CD14-positive monocyte (primary cell): ENCODE measurements around the gene CNTN2. TPM values are rescaled to one million over a fixed set of nuclear protein-coding genes. Genes with fewer than 3 reads are reported as not detected.

Experiments used
- DNase-seq, 3 donors: peaks; one replicate each; pipeline ENCODE4 v3.0.0-alpha.2; 2011 to 2022
- H2AFZ ChIP-seq: 2 replicates; pipeline ENCODE4 v1.6.0; 2012; ENCODE audit warnings: mild to moderate bottlenecking, low read depth, low read length, inconsistent platforms; ENCODE audit not compliant: insufficient read depth, poor library complexity, severe bottlenecking
- H3K27ac ChIP-seq, 2 donors: 1 replicate in 1 of 2; 2 replicates in 1 of 2; pipeline ENCODE4 v1.5.1; 2012 to 2013; ENCODE audit warnings: low read length in 2 of 2, control low read depth in 1 of 2, inconsistent platforms in 1 of 2, low read depth in 1 of 2, mild to moderate bottlenecking in 1 of 2
- H3K27me3 ChIP-seq, 2 donors: one replicate each; pipeline versions ENCODE4 v1.6.0 to v1.6.1; 2011 to 2013; ENCODE audit warnings: low read length in 2 of 2; ENCODE audit not compliant: control insufficient read depth in 2 of 2, insufficient read depth in 2 of 2
- H3K36me3 ChIP-seq, 2 donors: replicated peaks in 1 of 2; 1 replicate in 1 of 2; 2 replicates in 1 of 2; pipeline versions ENCODE4 v1.5.1 to v1.6.1; 2012 to 2013; ENCODE audit warnings: low read length in 2 of 2, control low read depth in 1 of 2, inconsistent platforms in 1 of 2, mild to moderate bottlenecking in 1 of 2; ENCODE audit not compliant: insufficient read depth in 2 of 2, control insufficient read depth in 1 of 2
- H3K4me1 ChIP-seq, 2 donors: 1 replicate in 1 of 2; 2 replicates in 1 of 2; pipeline versions ENCODE4 v1.5.1 to v1.6.1; 2012 to 2013; ENCODE audit warnings: low read length in 2 of 2, control low read depth in 1 of 2, inconsistent platforms in 1 of 2, mild to moderate bottlenecking in 1 of 2, moderate library complexity in 1 of 2; ENCODE audit not compliant: insufficient read depth in 2 of 2, control insufficient read depth in 1 of 2
- H3K4me2 ChIP-seq: replicated peaks from 2 replicates; pipeline ENCODE3; 2012; ENCODE audit warnings: low read length, moderate library complexity, mild to moderate bottlenecking; ENCODE audit not compliant: poor library complexity, severe bottlenecking; ENCODE audit errors: extremely low read depth
- H3K4me3 ChIP-seq, 3 experiments: fragments of 200-600 bp in 1 of 3; sonication (generic) in 1 of 3; replicated peaks in 1 of 3; 1 replicate in 2 of 3; 2 replicates in 1 of 3; pipeline ENCODE4 v1.5.1; 2011 to 2013; ENCODE audit warnings: low read length in 3 of 3, mild to moderate bottlenecking in 3 of 3, control low read depth in 2 of 3, low read depth in 2 of 3, inconsistent platforms in 1 of 3, moderate library complexity in 1 of 3
- H3K79me2 ChIP-seq: 2 replicates; pipeline ENCODE4 v1.6.0; 2012; ENCODE audit warnings: mild to moderate bottlenecking, control low read depth, inconsistent platforms, low read length, moderate library complexity; ENCODE audit not compliant: insufficient read depth
- H3K9ac ChIP-seq: 2 replicates; pipeline ENCODE4 v1.6.0; 2017; ENCODE audit warnings: low read length, mild to moderate bottlenecking; ENCODE audit not compliant: insufficient read depth, poor library complexity, severe bottlenecking
- H3K9me3 ChIP-seq, 2 donors: replicated peaks in 1 of 2; 1 replicate in 1 of 2; 2 replicates in 1 of 2; pipeline versions ENCODE4 v1.5.1 to v1.6.1; 2012 to 2013; ENCODE audit warnings: low read length in 2 of 2, control low read depth in 1 of 2; ENCODE audit not compliant: control insufficient read depth in 1 of 2, insufficient read depth in 1 of 2
- H4K20me1 ChIP-seq: 2 replicates; pipeline ENCODE4 v1.6.0; 2012; ENCODE audit warnings: mild to moderate bottlenecking, low read length, control low read depth, moderate library complexity; ENCODE audit not compliant: insufficient read depth
- H3K27ac Mint-ChIP-seq, 7 donors: one replicate each; pipeline ENCODE4 v1.8.0; 2020; ENCODE audit warnings: mild to moderate bottlenecking in 7 of 7, mixed read lengths in 7 of 7, moderate library complexity in 6 of 7, inconsistent platforms in 2 of 7
- H3K27me3 Mint-ChIP-seq, 3 donors: one replicate each; pipeline ENCODE4 v1.8.0; 2021 to 2022; ENCODE audit warnings: low read depth in 3 of 3, mild to moderate bottlenecking in 3 of 3, mixed read lengths in 3 of 3, moderate library complexity in 3 of 3, inconsistent platforms in 1 of 3
- H3K36me3 Mint-ChIP-seq, 2 donors: one replicate each; pipeline ENCODE4 v1.8.0; 2020; ENCODE audit warnings: mixed read lengths in 2 of 2, inconsistent platforms in 1 of 2, mild to moderate bottlenecking in 1 of 2
- H3K4me1 Mint-ChIP-seq: one replicate; pipeline ENCODE4 v1.8.0; 2020; ENCODE audit warnings: mild to moderate bottlenecking, mixed read lengths
- H3K4me3 Mint-ChIP-seq, 2 donors: one replicate each; pipeline ENCODE4 v1.8.0; 2020; ENCODE audit warnings: mild to moderate bottlenecking in 2 of 2, mixed read lengths in 2 of 2, moderate library complexity in 1 of 2
- H3K9me3 Mint-ChIP-seq, 7 donors: one replicate each; pipeline ENCODE4 v1.8.0; 2020 to 2022; ENCODE audit warnings: mixed read lengths in 7 of 7, mild to moderate bottlenecking in 6 of 7, moderate library complexity in 6 of 7, inconsistent platforms in 2 of 7
- CTCF ChIP-seq: fragments of 200-600 bp; IDR thresholded peaks from one replicate; pipeline ENCODE4 v1.8.0; 2022; ENCODE audit warnings: antibody characterized with exemption, mild to moderate bottlenecking
- WGBS: methylation state at CpG from one replicate; pipeline ENCODE4 v1.1.5; 2013; ENCODE audit warnings: missing lambda C conversion rate; ENCODE audit not compliant: insufficient coverage; 5-methylcytosine and 5-hydroxymethylcytosine counted together
- intact Hi-C, 2 donors: fragments of 100-400 bp; cut with micrococcal nuclease; formaldehyde crosslinking; loops; one replicate each; pipeline versions ENCODE4 v1.15.0 to v1.15.1; 2023
- polyA plus RNA-seq, 3 donors: library from polyadenylated mRNA; depleted of rRNA in 1 of 3; unstranded in 2 of 3; stranded (reverse) in 1 of 3; fragments of 300-500 nt in 2 of 3; fragments of >200 nt in 1 of 3; fragmentation: Illumina TruSeq in 2 of 3; gene quantifications; 1 replicate in 2 of 3; 2 replicates in 1 of 3; pipeline ENCODE4 v1.2.3, GENCODE V29; 2012 to 2021

CNTN2 gene
- polyA plus RNA-seq, 3 donors, result not detected

GRCh38 chr1:205066141-205066818 is 23.3 kb downstream of the CNTN2 start:
- H3K79me2 ChIP-seq, result no peaks in the 10 kb centered on the region
- intact Hi-C loops, result no loop called here
- DNase-seq, result no peak
- H3K4me1 Mint-ChIP-seq, result no peaks in the 10 kb centered on the region
- no peaks in the 10 kb centered on the region for H3K36me3 ChIP-seq
- H3K4me3 Mint-ChIP-seq, result no peak overlapping the region
- no peak overlapping the region for H3K4me2 ChIP-seq
- no peaks in the 10 kb centered on the region for H3K36me3 Mint-ChIP-seq
- no peaks in the 10 kb centered on the region for H4K20me1 ChIP-seq
- H3K9me3 Mint-ChIP-seq, result no peaks in the 10 kb centered on the region
- H3K27ac ChIP-seq, result no peak overlapping the region
- no peaks in the 10 kb centered on the region for H3K4me1 ChIP-seq
- H3K27ac Mint-ChIP-seq, result peak overlapping the region in 1 of 7 donors; percentile 28
- 85% methylated on average over 7 of the region's 13 CpGs for WGBS
- peaks cover 0 to 3% (median 0%) of the 10 kb centered on the region in 3 donors for H3K27me3 Mint-ChIP-seq
- no peak for TF ChIP-seq CTCF
- H2AFZ ChIP-seq, result no peak overlapping the region
- no peak overlapping the region for H3K9ac ChIP-seq
- H3K9me3 ChIP-seq, result no peaks in the 10 kb centered on the region
- H3K4me3 ChIP-seq, result no peak overlapping the region
- H3K27me3 ChIP-seq, result no peaks in the 10 kb centered on the region

GRCh38 chr1:205067031-205067430 is 24.0 kb downstream of the CNTN2 start:
- H3K79me2 ChIP-seq, result no peaks in the 10 kb centered on the region
- H3K27me3 Mint-ChIP-seq, result peaks cover 0 to 3% (median 0%) of the 10 kb centered on the region in 3 donors
- no peaks in the 10 kb centered on the region for H3K36me3 ChIP-seq
- no peak overlapping the region for H3K27ac Mint-ChIP-seq
- no peaks in the 10 kb centered on the region for H3K9me3 ChIP-seq
- no peaks in the 10 kb centered on the region for H3K27me3 ChIP-seq
- H4K20me1 ChIP-seq, result no peaks in the 10 kb centered on the region
- no peak overlapping the region for H3K4me3 Mint-ChIP-seq
- intact Hi-C loops, result no loop called here
- H3K4me1 ChIP-seq, result no peaks in the 10 kb centered on the region
- no peak overlapping the region for H2AFZ ChIP-seq
- no peaks in the 10 kb centered on the region for H3K36me3 Mint-ChIP-seq
- H3K27ac ChIP-seq, result no peak overlapping the region
- H3K4me2 ChIP-seq, result no peak overlapping the region
- H3K4me3 ChIP-seq, result no peak overlapping the region
- TF ChIP-seq CTCF, result no peak
- no peak for DNase-seq
- no peaks in the 10 kb centered on the region for H3K4me1 Mint-ChIP-seq
- no peaks in the 10 kb centered on the region for H3K9me3 Mint-ChIP-seq
- no peak overlapping the region for H3K9ac ChIP-seq
- 92% methylated on average over 6 of the region's 6 CpGs for WGBS
